SU-DHL-6 (cell line): ENCODE data around the gene AGBL4.

Source experiments
- H2AFZ ChIP-seq: fragments of 200-600 bp; sonication (generic); 2 replicates; pipeline ENCODE4 v1.6.1; 2014; ENCODE audit warnings: low read depth, mild to moderate bottlenecking, moderate library complexity, mixed read lengths, antibody characterized with exemption, low read length; ENCODE audit not compliant: severe bottlenecking
- H3F3A ChIP-seq: fragments of 200-600 bp; shearing (Covaris generic); 2 replicates; pipeline ENCODE4 v1.6.0; 2016; ENCODE audit warnings: antibody characterized with exemption, mild to moderate bottlenecking; ENCODE audit not compliant: insufficient read depth
- H3K27ac ChIP-seq: fragments of 200-600 bp; sonication (generic); 2 replicates; pipeline ENCODE4 v1.5.1; 2016; ENCODE audit warnings: low read depth, mild to moderate bottlenecking, low read length, moderate library complexity, mixed read lengths
- H3K27me3 ChIP-seq: fragments of 200-600 bp; sonication (generic), shearing (Covaris generic); 2 replicates; pipeline ENCODE4 v1.6.0; 2014; ENCODE audit warnings: mild to moderate bottlenecking, low read length
- H3K36me3 ChIP-seq: fragments of 200-600 bp; sonication (generic); 2 replicates; pipeline ENCODE4 v1.6.1; 2014; ENCODE audit warnings: mild to moderate bottlenecking, low read length, mixed read lengths
- H3K4me2 ChIP-seq: fragments of 300-600, 200-600 bp; shearing (Covaris generic), sonication (generic); 2 replicates; pipeline ENCODE4 v1.6.0; 2014; ENCODE audit warnings: low read length, low read depth, mild to moderate bottlenecking; ENCODE audit not compliant: poor library complexity, severe bottlenecking
- H3K4me3 ChIP-seq: fragments of 200-600 bp; sonication (generic); 2 replicates; pipeline ENCODE4 v1.5.1; 2014; ENCODE audit warnings: antibody characterized with exemption, low read length, mild to moderate bottlenecking, mixed read lengths; ENCODE audit not compliant: insufficient read depth, poor library complexity, severe bottlenecking
- H3K79me2 ChIP-seq: fragments of 200-600 bp; sonication (generic); 2 replicates; pipeline ENCODE4 v1.6.1; 2014; ENCODE audit warnings: mild to moderate bottlenecking, low read length, moderate library complexity; ENCODE audit not compliant: insufficient read depth
- H3K9ac ChIP-seq: fragments of 200-600 bp; sonication (generic); 2 replicates; pipeline ENCODE4 v1.7.0; 2014; ENCODE audit warnings: mild to moderate bottlenecking, low read length
- H3K9me2 ChIP-seq: fragments of 200-600 bp; sonication (generic); replicated peaks from 2 replicates; pipeline ENCODE4 v1.6.1; 2014; ENCODE audit warnings: low read length; ENCODE audit not compliant: insufficient read depth
- H3K9me3 ChIP-seq: fragments of 200-600 bp; sonication (generic); 2 replicates; pipeline ENCODE4 v1.6.1; 2014; ENCODE audit warnings: low read length, mixed read lengths; ENCODE audit not compliant: insufficient read depth
- H4K20me1 ChIP-seq: fragments of 200-600 bp; sonication (generic); 2 replicates; pipeline ENCODE4 v1.6.1; 2014; ENCODE audit warnings: low read depth, mild to moderate bottlenecking, antibody characterized with exemption, low read length, moderate library complexity, mixed read lengths
- EZH2phosphoT487 ChIP-seq: fragments of 200-600 bp; sonication (generic), shearing (Covaris generic); conservative IDR thresholded peaks from 2 replicates; pipeline ENCODE4 v1.6.1; 2018; ENCODE audit warnings: mild to moderate bottlenecking, antibody characterized with exemption, low read length, moderate library complexity, mixed read lengths
- TF ChIP-seq, protein P1 (sequence below): fragments of 200-600 bp; sonication (generic); IDR thresholded peaks from one replicate; pipeline ENCODE4 v1.5.1; 2017; ENCODE audit warnings: antibody characterized with exemption, mild to moderate bottlenecking, low read length, moderate library complexity; ENCODE audit not compliant: insufficient read depth, poor library complexity, severe bottlenecking

Gene AGBL4

DNA sequence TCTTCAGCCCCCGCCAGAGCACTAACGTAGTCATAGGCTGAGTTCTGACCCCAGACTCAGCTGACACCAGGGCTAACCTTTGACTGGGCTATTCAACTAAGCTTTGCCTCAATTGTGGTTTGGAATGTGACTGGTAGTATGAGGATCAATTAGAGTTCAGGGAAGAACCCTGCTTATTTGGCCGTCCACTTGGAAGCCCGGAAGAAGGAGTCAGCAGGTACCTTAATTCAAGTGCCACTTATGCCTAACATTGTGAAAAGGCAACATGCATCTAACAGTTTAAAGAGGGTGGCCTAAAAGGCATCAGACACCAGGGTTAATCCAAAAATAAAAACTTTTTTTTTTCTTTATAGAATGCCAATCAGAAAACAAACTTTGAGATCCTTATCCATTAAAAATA is 1339.4 kb downstream of the AGBL4 start:
- H3K27ac ChIP-seq, result no peak overlapping the region
- no peak overlapping the region for H3K9ac ChIP-seq
- TF ChIP-seq, protein P1, sequence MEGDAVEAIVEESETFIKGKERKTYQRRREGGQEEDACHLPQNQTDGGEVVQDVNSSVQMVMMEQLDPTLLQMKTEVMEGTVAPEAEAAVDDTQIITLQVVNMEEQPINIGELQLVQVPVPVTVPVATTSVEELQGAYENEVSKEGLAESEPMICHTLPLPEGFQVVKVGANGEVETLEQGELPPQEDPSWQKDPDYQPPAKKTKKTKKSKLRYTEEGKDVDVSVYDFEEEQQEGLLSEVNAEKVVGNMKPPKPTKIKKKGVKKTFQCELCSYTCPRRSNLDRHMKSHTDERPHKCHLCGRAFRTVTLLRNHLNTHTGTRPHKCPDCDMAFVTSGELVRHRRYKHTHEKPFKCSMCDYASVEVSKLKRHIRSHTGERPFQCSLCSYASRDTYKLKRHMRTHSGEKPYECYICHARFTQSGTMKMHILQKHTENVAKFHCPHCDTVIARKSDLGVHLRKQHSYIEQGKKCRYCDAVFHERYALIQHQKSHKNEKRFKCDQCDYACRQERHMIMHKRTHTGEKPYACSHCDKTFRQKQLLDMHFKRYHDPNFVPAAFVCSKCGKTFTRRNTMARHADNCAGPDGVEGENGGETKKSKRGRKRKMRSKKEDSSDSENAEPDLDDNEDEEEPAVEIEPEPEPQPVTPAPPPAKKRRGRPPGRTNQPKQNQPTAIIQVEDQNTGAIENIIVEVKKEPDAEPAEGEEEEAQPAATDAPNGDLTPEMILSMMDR, result no peak
- TF ChIP-seq EZH2phosphoT487, result no peak
- no peaks in the 10 kb centered on the region for H4K20me1 ChIP-seq
- H3F3A ChIP-seq, result no peaks in the 10 kb centered on the region
- no peaks in the 10 kb centered on the region for H3K27me3 ChIP-seq
- no peaks in the 10 kb centered on the region for H3K36me3 ChIP-seq
- H3K4me3 ChIP-seq, result no peak overlapping the region
- no peak overlapping the region for H3K4me2 ChIP-seq
- H3K9me2 ChIP-seq, result no peaks in the 10 kb centered on the region
- no peaks in the 10 kb centered on the region for H3K79me2 ChIP-seq
- no peak overlapping the region for H2AFZ ChIP-seq
- H3K9me3 ChIP-seq, result no peaks in the 10 kb centered on the region

- Histone ChIP-seq H3K9me3 (no peaks in the 10 kb centered on the region), H3K4me2 (no peak overlapping the region), H3K79me2 (no peaks in the 10 kb centered on the region), H2AFZ (no peak overlapping the region), H3K9me2 (no peaks in the 10 kb centered on the region), H3F3A (no peaks in the 10 kb centered on the region), H3K27me3 (no peaks in the 10 kb centered on the region), H3K27ac (no peak overlapping the region), H3K9ac (no peak overlapping the region), H3K4me3 (no peak overlapping the region), H3K36me3 (no peaks in the 10 kb centered on the region), H4K20me1 (no peaks in the 10 kb centered on the region)
- TF ChIP-seq, protein P1, result no peak
- no peak for TF ChIP-seq EZH2phosphoT487
These were observed 1339.9 kb downstream of the AGBL4 start for GRCh38 chr1:48683839-48684238.

DNA sequence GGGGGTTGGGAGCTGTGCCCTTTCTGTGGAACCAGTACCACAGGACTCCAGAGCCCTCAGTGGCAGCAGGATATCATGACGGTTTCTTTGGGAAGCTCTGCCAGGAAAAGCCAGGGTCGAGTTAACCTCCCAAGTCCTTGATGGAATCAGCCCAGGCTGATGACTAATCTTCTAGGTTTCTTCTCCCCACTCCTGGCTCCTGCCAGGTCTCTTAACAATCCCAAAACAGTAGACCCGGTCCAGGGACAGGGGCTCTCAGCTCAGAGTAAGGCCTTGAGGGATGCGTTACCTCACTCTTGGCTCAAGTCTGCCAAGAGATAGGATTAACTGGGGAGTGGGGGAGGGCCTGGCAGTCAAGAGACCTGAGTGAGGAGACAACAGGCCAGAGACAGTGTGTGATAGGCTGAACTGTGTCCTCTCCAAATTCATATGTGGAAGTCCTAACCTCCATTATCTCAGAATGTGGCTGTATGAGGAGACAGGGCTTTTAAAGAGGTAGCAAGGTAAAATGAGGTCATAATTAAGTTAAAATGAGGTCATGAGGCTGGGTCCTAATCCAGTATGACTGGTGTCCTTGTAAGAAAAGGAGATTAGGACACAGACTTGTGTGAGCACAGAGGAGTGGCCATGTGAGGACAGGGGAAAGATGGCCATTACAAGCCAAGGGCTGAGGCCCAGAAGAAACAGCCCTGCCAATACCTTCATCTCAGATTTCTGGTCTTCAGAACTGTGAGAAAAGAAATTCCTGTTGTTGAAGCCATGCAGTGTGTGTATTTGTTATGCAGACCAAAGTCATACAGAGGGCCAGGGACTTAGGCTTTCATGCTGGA is 1342.1 kb downstream of the AGBL4 start:
- Histone ChIP-seq H3K4me3 (no peak overlapping the region), H3F3A (no peaks in the 10 kb centered on the region), H3K79me2 (no peaks in the 10 kb centered on the region), H2AFZ (no peak overlapping the region), H4K20me1 (no peaks in the 10 kb centered on the region), H3K9me3 (no peaks in the 10 kb centered on the region), H3K4me2 (no peak overlapping the region), H3K9me2 (no peaks in the 10 kb centered on the region), H3K36me3 (no peaks in the 10 kb centered on the region), H3K27ac (no peak overlapping the region), H3K27me3 (no peaks in the 10 kb centered on the region), H3K9ac (no peak overlapping the region)
- no peak for TF ChIP-seq EZH2phosphoT487
- TF ChIP-seq, protein P1, result no peak
